Ureter (tissue), 1 donor: Measurements from ENCODE around the gene NEDD4L. TPM values are rescaled to one million over a fixed set of nuclear protein-coding genes. Genes with fewer than 3 reads are reported as not detected.
"Not testable (repeated sequence)": the region's sequence is repeated elsewhere in the genome, so short reads cannot be mapped to it uniquely, and the experiment has no call there.

Source experiments
- DNase-seq: peaks from one replicate; pipeline ENCODE4 v3.0.0-alpha.2; 2020; ENCODE audit warnings: low spot score
- total RNA-seq: library from RNA; stranded (reverse); gene quantifications from one replicate; pipeline ENCODE4 v1.2.4, GENCODE V29; 2023
- donor health status: DM: yes; HTN: yes; CAD: no.

NEDD4L gene
- total RNA-seq, 1 donor from 2014 or later, result 299 TPM

DNA sequence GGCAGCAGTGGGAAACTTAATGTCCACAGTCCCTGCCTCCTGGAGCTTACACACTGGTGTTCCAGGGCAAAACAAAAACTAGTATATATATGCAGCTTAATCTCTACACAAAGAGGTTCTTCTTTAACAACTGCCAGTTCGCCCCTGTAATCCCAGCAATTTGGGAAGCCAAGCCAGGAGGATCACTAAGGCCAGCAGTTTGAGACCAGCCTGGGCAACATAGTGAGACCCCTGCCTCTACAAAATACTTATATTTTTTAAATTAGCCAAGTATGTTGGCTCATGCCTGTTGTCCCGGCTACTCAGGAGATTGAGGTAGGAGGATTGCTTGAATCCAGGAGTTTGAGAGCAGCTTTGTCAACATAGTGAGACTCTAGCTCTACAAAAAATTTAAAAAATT, 17.2 kb upstream of the NEDD4L start:
- no peak for DNase-seq

DNA sequence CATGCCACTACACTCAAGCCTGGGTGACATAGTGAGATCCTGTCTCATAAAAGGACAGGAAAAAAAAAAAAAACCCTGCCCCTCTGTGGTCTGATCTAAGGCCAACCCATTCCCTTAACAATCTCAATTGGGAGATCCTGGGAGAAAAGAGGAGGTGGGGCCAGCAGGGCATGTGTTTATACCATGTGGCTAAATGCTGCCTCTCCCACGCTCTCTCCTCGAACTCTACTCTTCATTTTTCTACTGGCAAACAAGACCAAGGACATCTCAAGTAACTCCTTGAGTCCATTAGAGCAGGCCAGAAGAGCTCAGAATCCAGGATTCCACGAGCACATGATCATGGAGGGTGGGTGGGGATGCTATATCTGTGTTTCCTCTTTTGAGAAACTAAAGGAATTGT, 16.7 kb upstream of the NEDD4L start:
- DNase-seq, result no peak

DNA sequence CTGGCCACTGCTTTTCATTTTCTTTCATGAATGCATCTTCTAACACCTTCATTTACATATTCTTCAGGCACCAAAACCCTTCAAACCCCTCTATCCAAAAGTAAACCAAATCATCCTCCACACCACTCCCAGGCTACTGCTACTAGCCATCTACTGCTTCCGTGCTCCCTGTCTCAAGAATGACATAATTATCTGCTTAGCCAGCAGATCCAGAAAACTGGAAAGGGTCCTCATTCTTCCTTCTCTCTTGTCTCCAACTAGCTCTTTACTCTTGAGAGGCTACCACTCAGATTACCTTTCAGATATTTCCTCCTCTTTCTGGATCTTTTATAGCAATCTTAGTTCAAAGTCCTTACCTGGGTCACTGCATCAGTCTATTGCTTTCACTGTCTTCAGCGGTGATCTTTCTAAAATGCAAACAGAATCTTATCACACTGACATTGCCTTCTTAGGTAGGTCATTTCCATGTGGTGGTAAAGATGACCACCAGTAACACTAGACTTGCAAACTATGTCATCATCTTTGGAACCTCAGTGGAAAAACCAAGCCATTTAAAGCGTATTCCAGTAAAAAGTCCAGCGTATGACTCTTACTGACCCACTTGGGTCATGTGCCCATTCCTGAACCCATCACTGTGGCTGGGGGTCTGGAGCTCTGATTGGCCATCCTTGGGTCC, 15.8 kb upstream of the NEDD4L start:
- no peak for DNase-seq

- DNase-seq, result no peak
Measured at GRCh38 chr18:58032233-58032632, 11.8 kb upstream of the NEDD4L start.

GRCh38 chr18:58033216-58033615, 10.8 kb upstream of the NEDD4L start:
- no peak for DNase-seq

GRCh38 chr18:58034370-58034769, 9.7 kb upstream of the NEDD4L start:
- no peak for DNase-seq

DNA sequence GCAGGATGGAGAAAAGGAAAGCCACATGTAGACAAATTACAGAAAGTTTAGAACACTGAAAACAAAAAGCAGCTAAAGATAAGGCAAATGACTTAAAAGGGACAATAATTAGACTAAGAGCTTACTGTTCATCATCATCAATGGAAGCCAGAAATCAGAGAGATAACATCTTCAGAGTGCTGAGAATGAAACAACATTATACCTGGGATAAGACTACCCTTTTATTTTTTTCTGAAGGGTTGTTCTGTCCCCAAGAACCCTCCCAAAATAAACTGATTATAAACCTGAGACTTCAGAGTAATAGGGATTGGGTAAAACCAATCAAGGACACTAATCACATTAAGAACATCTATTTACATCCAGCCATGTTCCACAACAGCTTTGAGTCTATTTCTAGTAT, 6.9 kb upstream of the NEDD4L start:
- no peak for DNase-seq

GRCh38 chr18:58038063-58038462, 6.0 kb upstream of the NEDD4L start:
- DNase-seq, result no peak

- no peak for DNase-seq
Measured at GRCh38 chr18:58041633-58042032, 2.4 kb upstream of the NEDD4L start.

GRCh38 chr18:58042826-58043490, 1.1 kb upstream of the NEDD4L start:
- no peak for DNase-seq

DNA sequence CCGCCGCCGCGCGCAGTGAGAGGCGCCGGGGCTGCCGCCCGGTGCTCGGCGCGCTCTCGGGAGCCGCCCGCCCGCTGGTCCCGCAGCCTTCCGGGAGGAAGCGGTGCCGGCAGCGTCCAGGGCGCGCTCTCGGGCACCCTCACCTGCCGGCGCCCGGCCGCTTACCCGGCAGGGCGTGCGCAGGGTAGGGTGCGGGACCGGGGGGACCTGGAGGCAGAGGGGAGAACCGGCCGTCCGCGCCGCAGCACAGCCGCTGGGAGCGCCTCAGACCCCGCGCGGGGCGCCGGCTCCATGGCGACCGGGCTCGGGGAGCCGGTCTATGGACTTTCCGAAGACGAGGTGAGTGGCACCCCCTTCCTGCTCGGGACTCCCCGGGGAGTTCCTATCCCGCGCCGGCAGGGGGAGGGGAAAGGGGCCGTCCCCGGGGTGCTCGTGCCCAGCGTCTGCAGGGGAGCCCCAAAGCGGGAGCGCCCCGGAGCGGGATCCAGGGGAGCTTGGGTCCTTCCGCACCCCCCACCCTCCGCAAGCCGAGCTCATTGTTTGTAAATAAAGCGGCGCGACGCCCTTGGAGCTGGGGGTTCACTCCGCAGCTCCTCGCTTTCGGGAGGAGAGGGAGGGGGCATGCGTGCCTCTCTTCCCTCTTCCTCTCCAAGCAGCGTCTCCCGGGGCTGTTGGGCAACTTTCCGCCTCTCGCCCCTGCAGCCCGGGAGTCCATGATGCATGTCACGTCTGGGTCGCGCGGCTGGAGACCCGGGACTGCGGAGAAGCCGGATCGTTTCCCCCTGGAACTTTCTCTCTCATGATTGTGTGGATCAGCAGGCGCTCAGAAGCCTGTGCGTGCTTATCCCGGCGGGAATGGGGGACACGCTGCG, 580 bp downstream of the NEDD4L start:
- peak; percentile 51 for DNase-seq

DNA sequence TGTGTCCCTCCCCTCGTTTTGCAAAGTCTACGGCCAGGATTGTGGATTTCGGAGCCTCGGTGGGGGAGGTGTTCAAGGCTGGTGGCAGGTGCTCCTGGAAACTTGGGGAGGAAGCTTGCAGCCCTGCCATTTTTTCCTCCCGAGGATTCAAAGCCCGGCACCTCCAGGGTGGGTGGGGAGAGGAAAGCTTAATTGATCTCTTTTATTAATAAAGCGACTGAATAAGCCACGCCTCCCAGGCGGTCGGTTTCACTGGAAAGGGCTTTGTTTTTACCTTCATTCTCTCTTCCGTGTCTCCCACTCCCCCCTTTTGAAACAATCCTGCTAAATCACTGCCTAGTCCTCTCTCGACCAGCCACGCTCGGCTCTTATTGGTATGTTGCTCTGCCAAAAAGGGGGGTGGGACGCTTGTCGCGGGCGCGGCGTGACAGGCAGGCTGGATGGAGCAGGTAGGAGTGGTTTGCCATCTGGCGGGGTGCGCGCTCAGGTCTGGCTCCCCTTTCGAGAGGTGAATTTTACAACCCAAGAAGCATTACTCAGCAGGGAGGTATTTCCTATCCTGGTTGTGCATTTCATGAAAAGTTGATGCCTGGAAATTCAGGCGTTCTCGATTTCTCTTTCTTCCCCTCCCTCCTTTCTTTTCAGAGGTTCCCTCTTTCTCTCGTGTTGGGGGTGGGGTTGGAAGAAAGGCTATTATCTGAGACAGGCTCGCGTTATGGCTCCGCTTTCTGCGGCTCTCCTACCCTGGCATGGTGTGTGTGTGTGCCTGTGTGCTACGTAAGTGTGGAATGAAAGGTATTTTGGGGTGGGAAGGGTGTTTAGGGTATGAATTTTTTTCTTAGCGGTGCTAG, 1.4 kb downstream of the NEDD4L start:
- DNase-seq, result peak; percentile 71

DNA sequence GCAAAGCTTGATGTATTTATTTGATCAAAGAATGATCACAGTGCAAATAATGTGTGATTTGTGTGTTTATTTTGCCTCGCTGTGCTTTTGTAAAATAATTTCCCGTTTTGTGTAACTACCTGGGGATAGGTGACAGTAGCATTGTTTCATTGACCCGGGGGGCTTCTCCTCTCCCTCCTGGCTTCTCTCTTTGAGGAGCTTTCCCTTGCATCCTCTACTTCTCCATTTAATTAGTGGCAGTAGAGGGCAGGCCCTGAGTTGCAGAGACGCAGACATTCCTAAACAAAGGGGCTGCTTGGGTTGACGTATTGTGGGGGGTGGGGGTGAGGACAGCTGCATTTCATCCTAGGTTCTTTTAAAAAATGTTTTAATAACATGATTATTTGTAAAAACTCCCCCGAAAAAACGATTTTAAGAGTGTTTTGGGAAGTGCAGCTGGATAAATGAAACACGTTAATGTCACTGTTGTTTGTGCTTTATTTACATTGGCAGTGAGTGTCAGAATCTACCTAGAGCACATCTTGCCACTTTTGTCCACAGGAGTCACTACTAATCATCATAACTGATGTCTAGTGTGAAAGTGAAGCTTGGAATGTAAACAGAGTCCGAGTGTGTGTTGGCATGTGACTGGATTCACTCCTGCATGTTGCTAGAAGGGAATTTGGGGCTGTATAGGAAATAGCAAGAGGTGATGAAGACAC, 2.2 kb downstream of the NEDD4L start:
- DNase-seq, result no peak

- no peak for DNase-seq
Measured at GRCh38 chr18:58046794-58047555, 2.9 kb downstream of the NEDD4L start.

DNA sequence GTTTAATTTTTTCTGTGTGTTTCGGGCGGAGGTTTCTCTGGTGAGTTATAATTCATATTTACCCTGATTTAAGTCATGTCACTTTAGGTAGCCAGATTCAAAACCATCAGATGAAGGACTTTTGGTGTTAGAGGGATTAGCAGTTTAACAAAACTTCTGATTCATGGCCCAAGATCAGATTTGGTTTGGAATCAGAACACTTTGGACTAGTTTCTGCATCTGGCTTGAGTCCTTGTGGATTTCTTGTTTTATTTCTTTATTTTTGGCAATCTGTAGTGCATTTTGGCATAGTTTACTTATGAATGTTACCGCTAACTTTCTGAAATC, 3.5 kb downstream of the NEDD4L start:
- DNase-seq, result no peak

GRCh38 chr18:58048081-58048642, 4.1 kb downstream of the NEDD4L start:
- DNase-seq, result no peak

- DNase-seq, result no peak
Measured at GRCh38 chr18:58049000-58049688, 5.1 kb downstream of the NEDD4L start.

DNA sequence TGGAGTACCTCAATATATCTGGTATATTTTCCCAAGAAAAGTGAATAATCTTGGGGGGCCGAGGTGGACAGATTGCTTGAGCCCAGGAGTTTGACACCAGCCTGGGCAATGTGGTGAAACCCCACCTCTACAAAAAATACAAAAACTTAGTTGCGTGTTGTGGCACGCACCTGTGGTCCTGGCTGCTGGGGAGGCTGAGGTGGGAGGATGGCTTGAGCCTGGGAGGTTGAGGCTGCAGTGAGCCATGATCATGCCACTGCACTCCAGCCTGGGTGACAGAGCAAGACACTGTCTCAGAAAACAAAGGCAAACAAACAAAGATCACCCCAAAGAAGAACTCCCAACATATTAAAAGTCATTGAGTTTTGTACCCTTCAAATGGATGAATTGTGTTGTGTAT, 6.9 kb downstream of the NEDD4L start:
- not testable (repeated sequence) for DNase-seq

- no peak for DNase-seq
Measured at GRCh38 chr18:58051765-58052460, 7.9 kb downstream of the NEDD4L start.
